Central memory CD8-positive, alpha-beta T cell (primary cell): ENCODE measurements around the gene TREML1.
A peak's percentile ranks its signal among the peaks of the same experiment; 100 is the strongest.

Experiments
- ATAC-seq: fragments of 150-1000 bp; cut with Tn5 transposase; replicated peaks from 2 replicates; pipeline ENCODE4 v1.10.0; 2022; ENCODE audit warnings: mild to moderate bottlenecking, moderate FRiP score, moderate number of reproducible peaks; ENCODE audit not compliant: poor library complexity, severe bottlenecking; ENCODE audit errors: extremely low read depth
- DNase-seq, 2 donors: peaks; one replicate each; pipeline ENCODE4 v3.0.0; 2021; ENCODE audit warnings: low spot score in 2 of 2
- H3K27ac Mint-ChIP-seq: one replicate; pipeline ENCODE4 v1.8.0; 2022; ENCODE audit warnings: low read depth, mild to moderate bottlenecking, moderate library complexity, mixed read lengths
- H3K27me3 Mint-ChIP-seq: one replicate; pipeline ENCODE4 v1.8.0; 2022; ENCODE audit warnings: mixed read lengths
- H3K36me3 Mint-ChIP-seq: one replicate; pipeline ENCODE4 v1.8.0; 2022; ENCODE audit warnings: mild to moderate bottlenecking, moderate library complexity, mixed read lengths; ENCODE audit not compliant: insufficient read depth
- H3K4me1 Mint-ChIP-seq: one replicate; pipeline ENCODE4 v1.8.0; 2022; ENCODE audit warnings: mixed read lengths
- H3K4me3 Mint-ChIP-seq: one replicate; pipeline ENCODE4 v1.8.0; 2022; ENCODE audit warnings: mild to moderate bottlenecking, moderate library complexity, mixed read lengths
- H3K9me3 Mint-ChIP-seq: one replicate; pipeline ENCODE4 v1.8.0; 2022; ENCODE audit warnings: mixed read lengths

Gene TREML1

DNA sequence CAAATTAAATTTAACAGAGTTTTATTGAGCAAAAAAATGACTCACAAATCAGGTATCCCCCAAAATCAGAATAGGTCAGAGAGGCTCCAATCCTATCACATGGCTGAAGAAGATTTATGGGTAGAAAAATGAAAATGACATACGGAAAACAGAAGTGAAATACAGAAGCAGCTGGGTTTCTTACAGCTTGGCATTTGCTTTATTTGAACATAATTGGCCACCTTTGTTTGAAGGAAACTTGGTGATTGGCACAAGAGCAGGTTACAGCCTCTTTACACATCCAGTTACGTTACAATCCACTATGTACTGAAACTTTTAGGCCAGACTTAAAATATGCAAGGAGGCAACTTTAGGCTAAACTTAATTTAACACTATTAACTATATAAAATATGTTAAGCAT, 20.5 kb upstream of the TREML1 start:
- no peak for ATAC-seq

DNA sequence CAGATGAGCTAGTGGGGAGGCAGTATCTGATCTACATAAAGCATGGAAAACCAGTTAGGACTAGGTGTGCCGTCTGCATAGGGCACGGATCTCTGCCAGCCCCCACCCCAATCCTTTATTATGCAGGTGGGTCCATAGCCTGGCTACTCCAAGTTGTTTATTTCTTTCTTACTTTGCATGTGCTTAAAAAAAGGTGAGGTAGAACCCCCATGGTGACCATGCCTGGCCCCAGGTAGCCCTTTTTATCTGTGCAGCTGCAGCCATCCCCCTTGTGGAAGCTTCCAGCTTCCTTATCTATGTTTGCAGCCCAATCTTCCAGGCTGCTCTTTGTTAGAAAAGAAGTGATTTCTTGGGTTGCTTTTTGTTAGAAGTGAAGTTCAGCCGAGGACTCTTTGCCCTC, 17.8 kb upstream of the TREML1 start:
- Mint-ChIP-seq H3K4me1 (peaks cover 5% of the 10 kb centered on the region), H3K36me3 (no peaks in the 10 kb centered on the region), H3K27me3 (peaks cover 20% of the 10 kb centered on the region), H3K4me3 (no peak overlapping the region), H3K9me3 (no peaks in the 10 kb centered on the region), H3K27ac (no peak overlapping the region)
- ATAC-seq, result no peak
- DNase-seq, result no peak

More for the DNA sequence above, 20.5 kb upstream of the TREML1 start:
- H3K4me1 Mint-ChIP-seq, result peaks cover 5% of the 10 kb centered on the region
- no peak overlapping the region for H3K4me3 Mint-ChIP-seq
- no peak overlapping the region for H3K27ac Mint-ChIP-seq
- H3K27me3 Mint-ChIP-seq, result peaks cover 9% of the 10 kb centered on the region
- no peaks in the 10 kb centered on the region for H3K36me3 Mint-ChIP-seq
- no peaks in the 10 kb centered on the region for H3K9me3 Mint-ChIP-seq
- no peak for DNase-seq

DNA sequence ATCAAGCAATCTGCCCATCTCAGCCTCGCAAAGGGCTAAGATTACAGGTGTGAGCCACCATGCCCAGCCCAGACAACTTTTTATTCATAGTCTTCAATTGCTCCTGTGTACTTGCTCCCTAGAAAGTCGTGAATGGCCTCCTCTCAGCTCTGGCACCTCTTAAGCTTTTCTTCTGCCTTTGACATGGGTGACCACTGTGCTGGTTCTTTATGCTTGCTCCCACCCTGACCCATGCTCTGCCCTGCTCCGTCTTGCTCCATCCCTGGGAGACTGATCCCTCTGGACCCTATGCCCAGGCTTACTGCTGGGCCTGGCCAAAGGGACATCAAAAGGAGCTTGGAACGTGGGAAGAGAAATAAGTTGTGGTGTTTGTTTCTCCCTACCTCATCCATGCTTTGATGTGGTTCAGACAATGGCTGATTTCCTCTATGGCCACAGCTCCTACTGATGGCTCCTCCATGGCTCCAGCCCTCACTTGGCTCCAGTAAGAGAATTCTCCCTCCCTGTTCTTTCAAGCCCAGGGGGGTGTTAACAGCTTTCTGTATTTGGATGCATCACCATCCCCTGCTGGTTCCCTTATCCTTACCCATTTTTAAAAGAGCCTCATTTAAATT, 16.5 kb upstream of the TREML1 start:
- Mint-ChIP-seq H3K27me3 (peaks cover 12% of the 10 kb centered on the region), H3K9me3 (no peaks in the 10 kb centered on the region), H3K4me3 (no peak overlapping the region), H3K36me3 (no peaks in the 10 kb centered on the region), H3K27ac (no peak overlapping the region), H3K4me1 (peaks cover 5% of the 10 kb centered on the region)
- ATAC-seq, result no peak
- DNase-seq, result no peak

DNA sequence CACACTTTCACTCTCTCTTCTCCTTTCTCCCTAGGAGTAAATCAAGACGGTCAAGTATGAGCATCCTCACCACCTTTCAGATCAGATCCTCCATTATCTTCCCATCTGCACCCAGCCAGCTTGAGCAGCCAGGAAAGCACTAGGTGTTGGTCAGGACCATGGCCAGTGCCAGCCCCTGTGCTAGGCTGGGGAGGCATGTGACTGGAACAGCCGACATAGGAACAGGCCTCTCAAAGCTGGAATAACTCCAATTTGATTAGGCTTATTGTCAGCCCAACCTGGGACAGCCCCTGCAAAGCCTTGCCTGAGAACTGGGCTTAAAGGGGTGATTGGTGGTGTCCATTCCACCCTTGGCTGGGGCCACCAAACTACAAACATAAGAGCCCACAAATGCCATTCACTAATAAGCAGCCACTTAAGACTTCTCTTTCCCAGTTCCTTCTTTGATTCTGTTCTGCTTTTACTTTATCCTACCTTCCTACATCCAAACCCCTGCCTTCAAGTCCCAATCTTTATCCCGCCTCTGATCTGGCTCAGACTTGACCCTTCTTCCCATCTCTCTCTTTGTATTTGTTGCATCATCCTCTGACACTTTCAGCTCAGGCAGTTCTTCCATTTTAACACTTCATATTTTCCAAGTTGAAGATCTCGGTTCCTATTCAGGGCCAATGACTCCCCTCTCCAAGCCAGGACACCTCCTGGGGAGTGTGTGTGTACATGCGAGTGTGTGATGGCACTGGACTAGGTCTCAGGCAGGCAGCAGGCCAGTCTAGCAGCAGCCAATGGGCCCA, 13.2 kb upstream of the TREML1 start:
- Mint-ChIP-seq H3K36me3 (no peaks in the 10 kb centered on the region), H3K4me3 (no peak overlapping the region), H3K9me3 (no peaks in the 10 kb centered on the region), H3K4me1 (peaks cover 5% of the 10 kb centered on the region), H3K27me3 (peaks cover 17% of the 10 kb centered on the region), H3K27ac (no peak overlapping the region)
- DNase-seq (peak in 1 of 2 donors; percentile 4), ATAC-seq (no peak)

DNA sequence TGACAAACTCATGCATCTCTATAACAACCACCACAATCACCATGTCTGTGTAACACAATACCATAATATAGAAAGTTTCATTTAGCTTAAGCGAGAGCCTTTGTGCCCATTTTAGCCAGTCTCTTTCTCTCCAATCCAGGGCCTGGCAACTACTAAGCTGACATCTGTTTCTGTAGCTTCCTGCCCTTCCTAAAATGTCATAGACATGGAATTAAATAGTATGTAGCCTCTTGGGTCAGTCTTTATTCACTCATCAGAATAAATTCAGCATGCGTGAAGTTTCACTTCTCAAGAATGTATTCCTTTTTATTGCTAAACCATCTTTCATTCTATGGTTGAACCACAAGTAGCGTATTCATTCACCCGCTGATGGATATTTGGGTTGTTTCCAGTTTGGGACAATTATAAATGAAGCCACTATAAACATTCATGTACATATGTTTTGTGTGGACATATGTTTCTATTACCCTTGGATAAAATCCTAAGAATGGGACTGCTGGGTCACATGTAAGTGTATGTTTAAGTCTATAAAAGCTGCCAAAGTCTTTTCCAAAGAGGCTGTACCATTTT, 10.5 kb upstream of the TREML1 start:
- H3K4me1 Mint-ChIP-seq, result no peaks in the 10 kb centered on the region
- no peaks in the 10 kb centered on the region for H3K36me3 Mint-ChIP-seq

DNA sequence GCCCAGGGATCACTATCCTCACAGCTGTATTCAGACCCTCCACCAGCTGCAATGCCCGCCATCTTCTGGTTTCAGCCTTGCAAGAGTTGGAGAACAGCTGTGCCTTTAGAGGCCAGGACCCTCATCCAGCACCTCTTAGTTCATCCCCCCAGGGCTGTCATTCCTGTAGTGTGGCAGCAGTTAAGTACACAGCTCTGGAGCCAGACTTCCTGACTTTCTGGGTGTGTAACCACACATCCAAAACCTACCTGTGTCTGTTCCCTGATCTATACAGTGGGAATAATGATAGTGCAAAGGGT, 9.2 kb upstream of the TREML1 start:
- H3K27me3 Mint-ChIP-seq, result peaks cover 27% of the 10 kb centered on the region
- H3K36me3 Mint-ChIP-seq, result no peaks in the 10 kb centered on the region
- no peaks in the 10 kb centered on the region for H3K4me1 Mint-ChIP-seq
- no peak for ATAC-seq
- no peaks in the 10 kb centered on the region for H3K9me3 Mint-ChIP-seq
- H3K4me3 Mint-ChIP-seq, result no peak overlapping the region
- H3K27ac Mint-ChIP-seq, result no peak overlapping the region
- DNase-seq, result no peak

More for the DNA sequence above, 10.5 kb upstream of the TREML1 start:
- DNase-seq (no peak), ATAC-seq (no peak)
- Mint-ChIP-seq H3K27ac (no peak overlapping the region), H3K4me3 (no peak overlapping the region), H3K27me3 (peaks cover 27% of the 10 kb centered on the region), H3K9me3 (no peaks in the 10 kb centered on the region)

- no peak within 1 kb of the TSS for H3K4me3 Mint-ChIP-seq
- H3K9me3 Mint-ChIP-seq, result no peaks in the 10 kb centered on the region
- no peak for DNase-seq
- H3K36me3 Mint-ChIP-seq, result no peaks in the 10 kb centered on the region
- no peaks in the 10 kb centered on the region for H3K4me1 Mint-ChIP-seq
- no peak within 1 kb of the TSS for H3K27ac Mint-ChIP-seq
- H3K27me3 Mint-ChIP-seq, result peaks cover 31% of the 10 kb centered on the region
- ATAC-seq, result no peak
Observed at GRCh38 chr6:41162687-41163418, 8.7 kb upstream of the TREML1 start, which contains the start of gene TREM2. TSS of gene TREM2 (minus strand) at chr6:41163116. CDS start at chr6:41163082, 34 bp downstream.

DNA sequence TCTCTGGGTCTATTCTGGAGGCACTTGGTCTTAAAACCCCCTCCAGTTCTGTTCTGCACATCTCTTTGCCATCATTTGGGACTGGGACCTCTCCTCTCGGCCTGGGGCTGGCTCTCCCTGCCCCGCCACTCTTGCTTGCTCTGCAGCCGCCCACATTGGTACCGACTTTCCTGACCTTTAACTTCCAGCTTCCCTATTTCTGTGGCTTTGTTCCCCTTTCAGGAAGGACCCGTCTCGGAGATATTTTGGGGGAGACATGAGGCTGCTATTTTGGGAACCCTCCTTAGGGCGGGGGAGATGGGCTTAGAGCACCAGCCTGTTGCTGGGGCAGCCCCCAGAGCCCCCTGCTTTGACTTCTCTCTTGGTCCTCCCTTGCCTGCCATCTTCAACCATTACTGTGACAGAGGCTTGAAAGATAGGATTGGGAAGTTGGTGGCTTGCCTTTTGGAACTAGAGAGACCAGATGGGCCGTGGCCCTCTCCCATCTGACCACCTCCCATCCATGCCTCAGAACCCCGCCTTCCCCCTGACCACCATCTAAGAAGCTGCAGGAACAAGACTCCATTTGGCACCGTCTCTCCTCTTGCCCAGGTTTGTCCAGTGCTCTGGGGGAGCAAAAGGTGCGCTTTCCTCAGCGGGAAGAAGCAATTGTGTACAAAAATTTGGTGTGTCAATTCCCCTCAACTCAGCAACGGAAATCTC, 7.9 kb upstream of the TREML1 start:
- no peak for DNase-seq
- Mint-ChIP-seq H3K27me3 (peaks cover 30% of the 10 kb centered on the region), H3K4me1 (no peaks in the 10 kb centered on the region), H3K36me3 (no peaks in the 10 kb centered on the region), H3K9me3 (no peaks in the 10 kb centered on the region), H3K27ac (no peak overlapping the region), H3K4me3 (no peak overlapping the region)
- no peak for ATAC-seq

DNA sequence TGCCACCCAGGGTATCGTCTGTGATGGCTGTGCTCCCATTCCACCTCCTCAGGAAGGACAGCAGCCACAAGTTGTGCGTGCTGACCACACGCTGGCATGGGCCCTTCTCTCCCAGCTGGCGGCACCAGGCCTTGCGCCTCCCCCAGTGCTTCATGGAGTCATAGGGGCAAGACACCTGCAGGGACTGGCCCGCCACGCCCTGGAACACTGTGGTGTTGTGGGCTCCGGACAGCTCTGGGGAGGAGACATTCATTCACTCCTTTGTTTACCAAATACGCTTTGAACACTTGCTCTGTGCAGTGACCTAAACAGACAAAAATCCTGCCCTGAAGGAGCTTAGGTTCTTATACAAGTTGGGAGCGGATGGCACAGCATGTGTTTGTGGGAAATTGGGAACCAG, 7.2 kb upstream of the TREML1 start:
- no peaks in the 10 kb centered on the region for H3K9me3 Mint-ChIP-seq
- peaks cover 29% of the 10 kb centered on the region for H3K27me3 Mint-ChIP-seq
- no peak for ATAC-seq
- H3K4me1 Mint-ChIP-seq, result no peaks in the 10 kb centered on the region
- no peaks in the 10 kb centered on the region for H3K36me3 Mint-ChIP-seq
- no peak overlapping the region for H3K27ac Mint-ChIP-seq
- no peak for DNase-seq
- H3K4me3 Mint-ChIP-seq, result no peak overlapping the region

DNA sequence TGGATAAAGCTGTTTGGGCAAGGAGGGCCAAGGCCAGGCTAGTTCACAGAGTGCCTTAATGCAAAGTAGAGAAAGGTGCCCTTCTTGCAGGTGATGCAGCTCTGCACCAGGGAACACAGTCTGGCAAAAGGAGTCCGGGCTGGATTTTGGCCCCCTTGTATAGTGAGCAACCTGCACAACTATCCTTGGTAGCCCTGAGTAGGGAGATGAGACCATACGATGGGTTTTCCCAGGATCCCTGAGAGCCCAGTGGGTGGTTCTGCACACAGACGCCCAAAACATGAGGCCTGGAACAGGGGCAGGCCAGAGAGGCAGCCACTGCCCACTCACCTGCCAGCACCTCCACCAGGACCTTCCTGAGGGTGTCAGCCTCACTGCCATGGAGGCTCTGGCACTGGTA, 6.8 kb upstream of the TREML1 start:
- Mint-ChIP-seq H3K27ac (no peak overlapping the region), H3K9me3 (no peaks in the 10 kb centered on the region), H3K36me3 (no peaks in the 10 kb centered on the region), H3K4me1 (no peaks in the 10 kb centered on the region), H3K4me3 (no peak overlapping the region), H3K27me3 (peaks cover 29% of the 10 kb centered on the region)
- ATAC-seq (no peak), DNase-seq (no peak)

- Mint-ChIP-seq H3K36me3 (no peaks in the 10 kb centered on the region), H3K4me3 (no peak overlapping the region), H3K4me1 (no peaks in the 10 kb centered on the region), H3K27me3 (peaks cover 29% of the 10 kb centered on the region), H3K9me3 (no peaks in the 10 kb centered on the region), H3K27ac (no peak overlapping the region)
- ATAC-seq (no peak), DNase-seq (no peak)
Observed at GRCh38 chr6:41159415-41160082, 5.4 kb upstream of the TREML1 start.

DNA sequence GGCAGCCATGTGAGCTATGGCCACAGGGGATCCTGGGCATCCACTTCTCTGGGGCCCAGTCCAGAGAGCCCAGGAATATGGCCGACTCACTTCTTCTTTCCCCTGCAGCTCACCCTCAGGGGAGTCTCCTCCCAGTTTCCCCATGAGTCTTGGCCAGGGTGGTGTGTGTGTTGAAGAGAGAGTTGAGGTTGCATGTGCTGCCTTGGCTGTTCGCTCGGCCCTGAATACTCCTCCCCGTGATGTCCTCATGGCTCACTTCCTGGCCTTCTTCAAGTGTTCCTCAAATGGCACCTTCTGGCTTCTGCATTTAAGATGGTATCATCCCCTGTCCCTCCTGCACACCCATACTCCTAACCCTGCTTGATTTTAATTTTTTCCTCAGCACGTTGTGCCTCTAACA, 3.2 kb upstream of the TREML1 start:
- Mint-ChIP-seq H3K4me3 (no peak overlapping the region), H3K4me1 (no peaks in the 10 kb centered on the region), H3K27ac (no peak overlapping the region), H3K27me3 (peaks cover 23% of the 10 kb centered on the region), H3K36me3 (no peaks in the 10 kb centered on the region), H3K9me3 (no peaks in the 10 kb centered on the region)
- DNase-seq (no peak), ATAC-seq (no peak)
